Measurements from ENCODE around the gene RADIL. TPM values are rescaled to one million over a fixed set of nuclear protein-coding genes. Genes with fewer than 3 reads are reported as not detected.

RADIL gene
- total RNA-seq, 2 donors from 2014 or later = 2.1 to 29.0 TPM

GRCh38 chr7:4787541-4787940 lies 96.0 kb downstream of the RADIL start:
- H3K9me3 ChIP-seq = no peaks in the 10 kb centered on the region
- ATAC-seq = no peak

GRCh38 chr7:4786015-4786414 lies 97.5 kb downstream of the RADIL start:
- H3K4me1 ChIP-seq = no peaks in the 10 kb centered on the region
- H3K9me3 ChIP-seq = no peaks in the 10 kb centered on the region
- ATAC-seq (no peak), DNase-seq (no peak)
- H3K36me3 ChIP-seq (replicated peaks in 1 of 2; ENCODE audit: insufficient read depth in 1 of 2, low read depth in 2 of 2) = peaks cover 8 to 36% of the 10 kb centered on the region in 2 donors
- 92 to 93% methylated on average over 8 to 17 of the region's 17 CpGs for WGBS, 2 donors
- H3K27me3 ChIP-seq = no peaks in the 10 kb centered on the region
- intact Hi-C loops (cut with DNase I) = no loop called here
- TF ChIP-seq, protein P1, sequence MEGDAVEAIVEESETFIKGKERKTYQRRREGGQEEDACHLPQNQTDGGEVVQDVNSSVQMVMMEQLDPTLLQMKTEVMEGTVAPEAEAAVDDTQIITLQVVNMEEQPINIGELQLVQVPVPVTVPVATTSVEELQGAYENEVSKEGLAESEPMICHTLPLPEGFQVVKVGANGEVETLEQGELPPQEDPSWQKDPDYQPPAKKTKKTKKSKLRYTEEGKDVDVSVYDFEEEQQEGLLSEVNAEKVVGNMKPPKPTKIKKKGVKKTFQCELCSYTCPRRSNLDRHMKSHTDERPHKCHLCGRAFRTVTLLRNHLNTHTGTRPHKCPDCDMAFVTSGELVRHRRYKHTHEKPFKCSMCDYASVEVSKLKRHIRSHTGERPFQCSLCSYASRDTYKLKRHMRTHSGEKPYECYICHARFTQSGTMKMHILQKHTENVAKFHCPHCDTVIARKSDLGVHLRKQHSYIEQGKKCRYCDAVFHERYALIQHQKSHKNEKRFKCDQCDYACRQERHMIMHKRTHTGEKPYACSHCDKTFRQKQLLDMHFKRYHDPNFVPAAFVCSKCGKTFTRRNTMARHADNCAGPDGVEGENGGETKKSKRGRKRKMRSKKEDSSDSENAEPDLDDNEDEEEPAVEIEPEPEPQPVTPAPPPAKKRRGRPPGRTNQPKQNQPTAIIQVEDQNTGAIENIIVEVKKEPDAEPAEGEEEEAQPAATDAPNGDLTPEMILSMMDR (IDR thresholded peaks at IDR 0.05) = no peak
- TF ChIP-seq POLR2A (IDR thresholded peaks at IDR 0.05) = no peak
- H3K27ac ChIP-seq = no peak overlapping the region
- no peak overlapping the region for H3K4me3 ChIP-seq

More at GRCh38 chr7:4787541-4787940, 96.0 kb downstream of the RADIL start:
- Histone ChIP-seq H3K4me1 (peaks cover 9% of the 10 kb centered on the region), H3K4me3 (no peak overlapping the region), H3K36me3 (replicated peaks in 1 of 2; ENCODE audit: insufficient read depth in 1 of 2, low read depth in 2 of 2) (peaks cover 12 to 21% of the 10 kb centered on the region in 2 donors), H3K27ac (no peak overlapping the region), H3K27me3 (no peaks in the 10 kb centered on the region)
- intact Hi-C loops (cut with DNase I) = no loop called here
- TF ChIP-seq POLR2A (IDR thresholded peaks at IDR 0.05) = no peak
- TF ChIP-seq, protein P1 (IDR thresholded peaks at IDR 0.05) = no peak
- no peak for DNase-seq
- WGBS, 2 donors = 91 to 97% methylated on average over 5 to 17 of the region's 17 CpGs

DNA sequence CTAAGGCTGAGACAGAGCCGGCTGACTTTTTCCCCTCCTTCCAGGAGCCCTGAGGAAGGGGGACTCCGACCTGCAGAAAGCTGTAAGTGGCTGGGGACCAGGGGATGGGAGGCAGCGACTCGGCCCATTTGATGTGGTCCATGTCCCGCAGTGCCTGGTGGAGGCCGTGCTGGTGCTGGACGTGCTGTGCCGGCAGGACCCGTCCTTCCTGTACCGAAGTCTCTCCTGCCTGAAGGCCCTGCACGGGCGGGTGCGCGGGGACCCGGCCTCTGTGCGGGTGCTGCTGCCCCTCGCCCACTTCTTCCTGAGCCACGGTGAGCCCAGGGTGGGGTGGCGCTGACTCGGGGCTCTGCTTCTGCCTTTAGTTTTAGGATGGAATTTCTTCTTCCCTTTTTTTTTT lies 98.1 kb downstream of the RADIL start:
- H3K27ac ChIP-seq = no peak overlapping the region
- intact Hi-C loops (cut with DNase I) = no loop called here
- DNase-seq = no peak
- no peak overlapping the region for H3K4me3 ChIP-seq
- WGBS, 2 donors = 86 to 95% methylated on average over 12 to 19 of the region's 20 CpGs
- ATAC-seq = no peak
- TF ChIP-seq POLR2A (IDR thresholded peaks at IDR 0.05) = no peak
- TF ChIP-seq, protein P1 (IDR thresholded peaks at IDR 0.05) = no peak
- H3K27me3 ChIP-seq = no peaks in the 10 kb centered on the region
- no peaks in the 10 kb centered on the region for H3K4me1 ChIP-seq
- no peaks in the 10 kb centered on the region for H3K9me3 ChIP-seq
- H3K36me3 ChIP-seq (replicated peaks in 1 of 2; ENCODE audit: insufficient read depth in 1 of 2, low read depth in 2 of 2) = peaks cover 5 to 39% of the 10 kb centered on the region in 2 donors

GRCh38 chr7:4784799-4785198 lies 98.7 kb downstream of the RADIL start:
- no peaks in the 10 kb centered on the region for H3K27me3 ChIP-seq
- H3K36me3 ChIP-seq (replicated peaks in 1 of 2; ENCODE audit: insufficient read depth in 1 of 2, low read depth in 2 of 2) = peaks cover 5 to 38% of the 10 kb centered on the region in 2 donors
- H3K4me3 ChIP-seq = no peak overlapping the region
- TF ChIP-seq, protein P1 (IDR thresholded peaks at IDR 0.05) = no peak
- no peak for TF ChIP-seq POLR2A (IDR thresholded peaks at IDR 0.05)
- H3K9me3 ChIP-seq = no peaks in the 10 kb centered on the region
- no peak for ATAC-seq
- DNase-seq = no peak
- intact Hi-C loops (cut with DNase I) = no loop called here
- H3K4me1 ChIP-seq = no peaks in the 10 kb centered on the region
- no peak overlapping the region for H3K27ac ChIP-seq
- 90% methylated on average over 1 of the region's 19 CpGs; no CpG with 5 or more reads in 1 of the 2 donors for WGBS, 2 donors

DNA sequence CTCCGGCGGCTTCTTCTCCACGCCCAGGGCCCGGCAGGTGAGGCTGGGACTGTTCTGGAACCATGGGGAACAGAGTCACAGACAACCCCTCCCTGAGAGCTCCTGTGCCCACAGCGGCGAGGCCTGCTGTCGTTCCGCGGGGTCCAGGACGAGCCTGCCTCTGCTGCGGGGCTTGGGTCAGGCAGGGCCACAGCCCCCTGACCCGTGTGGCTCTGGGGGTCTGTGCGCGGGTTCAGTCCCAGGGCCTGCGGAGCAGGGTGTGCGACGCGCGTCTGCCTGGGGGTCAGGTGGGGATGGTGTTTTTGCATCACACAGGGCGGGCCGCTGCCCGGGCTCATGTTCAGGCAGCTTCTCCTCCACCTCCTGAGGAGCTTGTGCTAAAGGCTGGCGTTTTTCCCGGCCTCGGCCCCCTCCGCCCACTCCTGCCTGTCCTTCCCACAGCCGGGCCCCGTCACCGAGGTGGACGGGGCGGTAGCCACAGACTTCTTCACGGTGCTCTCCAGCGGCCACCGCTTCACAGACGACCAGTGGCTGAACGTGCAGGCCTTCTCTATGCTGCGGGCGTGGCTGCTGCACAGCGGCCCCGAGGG lies 99.7 kb downstream of the RADIL start:
- intact Hi-C loops (cut with DNase I) = no loop called here
- no peaks in the 10 kb centered on the region for H3K4me1 ChIP-seq
- no peak for TF ChIP-seq POLR2A (IDR thresholded peaks at IDR 0.05)
- TF ChIP-seq, protein P1 (IDR thresholded peaks at IDR 0.05) = no peak
- WGBS, 2 donors = 87 to 90% methylated on average over 31 to 39 of the region's 40 CpGs
- no peak overlapping the region for H3K4me3 ChIP-seq
- no peak for DNase-seq
- no peaks in the 10 kb centered on the region for H3K9me3 ChIP-seq
- H3K27me3 ChIP-seq = no peaks in the 10 kb centered on the region
- H3K36me3 ChIP-seq (replicated peaks in 1 of 2; ENCODE audit: insufficient read depth in 1 of 2, low read depth in 2 of 2) = peaks cover 5 to 38% of the 10 kb centered on the region in 2 donors
- no peak overlapping the region for H3K27ac ChIP-seq
- ATAC-seq = no peak

All from body of pancreas (tissue), 4 donors.